ENCODE measurements around the gene DARS2.

DARS2 gene

GRCh38 chr1:173887627-173888026 is 63.2 kb downstream of the DARS2 start:
- DNase-seq (ENCODE audit: low spot score): no peak

- DNase-seq (ENCODE audit: low spot score): no peak
These were observed 64.3 kb downstream of the DARS2 start for GRCh38 chr1:173888749-173889148.

- DNase-seq (ENCODE audit: low spot score): no peak
These were observed 65.4 kb downstream of the DARS2 start for GRCh38 chr1:173889885-173890284.

- no peak for DNase-seq (ENCODE audit: low spot score)
These were observed 69.1 kb downstream of the DARS2 start for GRCh38 chr1:173893611-173894010.

- DNase-seq (ENCODE audit: low spot score): no peak
These were observed 69.7 kb downstream of the DARS2 start for GRCh38 chr1:173894189-173894588.

GRCh38 chr1:173900427-173900826 is 76.0 kb downstream of the DARS2 start:
- no peak for DNase-seq (ENCODE audit: low spot score)

- DNase-seq (ENCODE audit: low spot score): no peak
These were observed 76.5 kb downstream of the DARS2 start for GRCh38 chr1:173900992-173901391.

- DNase-seq (ENCODE audit: low spot score): no peak
These were observed 79.5 kb downstream of the DARS2 start for GRCh38 chr1:173903827-173904531.

Measured in AG08395 (cell line).